ENCODE data around the gene PLCB1. TPM values are rescaled to one million over a fixed set of nuclear protein-coding genes. Genes with fewer than 3 reads are reported as not detected.
A peak's percentile ranks its signal among the peaks of the same experiment; 100 is the strongest.
"Not testable (repeated sequence)": the region's sequence is repeated elsewhere in the genome, so short reads cannot be mapped to it uniquely, and the experiment has no call there.

PLCB1 gene
- total and polyA plus RNA-seq, 8 donors = 8.8 to 27.7 (median 19.2) TPM

GRCh38 chr20:8456765-8457164, 324.7 kb downstream of the PLCB1 start:
- intact Hi-C loops (cut with DNase I) = no loop called here
- TF ChIP-seq, protein P1, sequence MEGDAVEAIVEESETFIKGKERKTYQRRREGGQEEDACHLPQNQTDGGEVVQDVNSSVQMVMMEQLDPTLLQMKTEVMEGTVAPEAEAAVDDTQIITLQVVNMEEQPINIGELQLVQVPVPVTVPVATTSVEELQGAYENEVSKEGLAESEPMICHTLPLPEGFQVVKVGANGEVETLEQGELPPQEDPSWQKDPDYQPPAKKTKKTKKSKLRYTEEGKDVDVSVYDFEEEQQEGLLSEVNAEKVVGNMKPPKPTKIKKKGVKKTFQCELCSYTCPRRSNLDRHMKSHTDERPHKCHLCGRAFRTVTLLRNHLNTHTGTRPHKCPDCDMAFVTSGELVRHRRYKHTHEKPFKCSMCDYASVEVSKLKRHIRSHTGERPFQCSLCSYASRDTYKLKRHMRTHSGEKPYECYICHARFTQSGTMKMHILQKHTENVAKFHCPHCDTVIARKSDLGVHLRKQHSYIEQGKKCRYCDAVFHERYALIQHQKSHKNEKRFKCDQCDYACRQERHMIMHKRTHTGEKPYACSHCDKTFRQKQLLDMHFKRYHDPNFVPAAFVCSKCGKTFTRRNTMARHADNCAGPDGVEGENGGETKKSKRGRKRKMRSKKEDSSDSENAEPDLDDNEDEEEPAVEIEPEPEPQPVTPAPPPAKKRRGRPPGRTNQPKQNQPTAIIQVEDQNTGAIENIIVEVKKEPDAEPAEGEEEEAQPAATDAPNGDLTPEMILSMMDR (IDR thresholded peaks at IDR 0.05) = no peak
- ATAC-seq = no peak
- H3K36me3 ChIP-seq = no peaks in the 10 kb centered on the region
- H3K4me1 ChIP-seq = peaks cover 0 to 3% of the 10 kb centered on the region in 2 donors
- no peak for DNase-seq
- no peaks in the 10 kb centered on the region for H3K9me3 ChIP-seq
- H3K4me3 ChIP-seq = no peak overlapping the region
- no peak overlapping the region for H3K27ac ChIP-seq
- no peaks in the 10 kb centered on the region for H3K27me3 ChIP-seq

DNA sequence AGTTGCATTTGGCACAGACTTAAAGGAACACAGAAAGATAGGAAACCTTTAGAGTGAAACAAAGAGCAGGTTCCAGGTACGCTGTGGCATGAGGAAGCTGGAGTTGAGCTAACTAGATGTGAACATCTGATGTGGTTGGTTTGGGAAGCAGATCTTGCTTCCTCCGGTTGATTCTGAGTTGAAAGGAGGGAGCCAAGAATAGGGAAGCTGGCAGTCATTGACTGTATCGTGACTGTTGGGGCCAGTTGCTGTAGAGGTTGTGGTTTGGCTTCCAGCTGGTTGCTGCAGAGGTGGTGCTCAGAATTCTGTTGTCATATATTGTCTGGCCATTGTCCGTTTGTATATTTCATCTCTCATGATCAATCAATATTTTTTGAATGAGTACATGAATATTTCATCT, 325.9 kb downstream of the PLCB1 start:
- no peaks in the 10 kb centered on the region for H3K36me3 ChIP-seq
- intact Hi-C loops (cut with DNase I) = no loop called here
- TF ChIP-seq, protein P1 (IDR thresholded peaks at IDR 0.05) = no peak
- ATAC-seq = peak; percentile 51
- H3K27ac ChIP-seq = peak overlapping the region in 1 of 2 donors; percentile 3
- H3K27me3 ChIP-seq = no peaks in the 10 kb centered on the region
- no peak overlapping the region for H3K4me3 ChIP-seq
- H3K9me3 ChIP-seq = no peaks in the 10 kb centered on the region
- peaks cover 0 to 3% of the 10 kb centered on the region in 2 donors for H3K4me1 ChIP-seq
- DNase-seq = no peak

GRCh38 chr20:8461186-8461585, 329.1 kb downstream of the PLCB1 start:
- no peak overlapping the region for H3K27ac ChIP-seq
- ATAC-seq (no peak), DNase-seq (no peak)
- intact Hi-C loops (cut with DNase I) = no loop called here
- no peaks in the 10 kb centered on the region for H3K27me3 ChIP-seq
- no peak overlapping the region for H3K4me3 ChIP-seq
- no peaks in the 10 kb centered on the region for H3K36me3 ChIP-seq
- peaks cover 0 to 3% of the 10 kb centered on the region in 2 donors for H3K4me1 ChIP-seq
- H3K9me3 ChIP-seq = peaks cover 0 to 7% of the 10 kb centered on the region in 2 donors
- TF ChIP-seq, protein P1 (IDR thresholded peaks at IDR 0.05) = no peak

DNA sequence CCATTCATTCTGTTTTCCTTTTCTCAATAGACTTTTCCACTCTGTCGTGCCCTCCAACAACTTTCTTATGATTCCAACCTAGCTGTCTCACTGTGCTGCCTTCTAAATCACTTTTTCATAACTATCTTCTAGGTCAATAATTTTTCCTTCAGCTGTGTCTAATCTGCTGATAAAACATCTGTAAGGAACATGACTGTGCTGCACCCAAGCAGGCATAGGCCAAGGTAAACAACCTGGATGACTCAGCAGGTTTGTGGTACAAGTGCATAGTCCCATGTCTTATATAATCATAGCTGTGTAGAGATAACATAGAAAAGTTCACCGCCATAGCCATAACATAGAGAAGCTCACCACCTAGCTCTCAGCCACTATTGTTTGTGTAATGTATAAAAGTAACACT, 332.3 kb downstream of the PLCB1 start:
- Histone ChIP-seq H3K4me1 (no peaks in the 10 kb centered on the region), H3K4me3 (no peak overlapping the region), H3K27ac (no peak overlapping the region), H3K27me3 (no peaks in the 10 kb centered on the region), H3K9me3 (peaks cover 0 to 7% of the 10 kb centered on the region in 2 donors), H3K36me3 (no peaks in the 10 kb centered on the region)
- intact Hi-C loops (cut with DNase I) = no loop called here
- ATAC-seq (no peak), DNase-seq (no peak)
- TF ChIP-seq, protein P1 (IDR thresholded peaks at IDR 0.05) = no peak

DNA sequence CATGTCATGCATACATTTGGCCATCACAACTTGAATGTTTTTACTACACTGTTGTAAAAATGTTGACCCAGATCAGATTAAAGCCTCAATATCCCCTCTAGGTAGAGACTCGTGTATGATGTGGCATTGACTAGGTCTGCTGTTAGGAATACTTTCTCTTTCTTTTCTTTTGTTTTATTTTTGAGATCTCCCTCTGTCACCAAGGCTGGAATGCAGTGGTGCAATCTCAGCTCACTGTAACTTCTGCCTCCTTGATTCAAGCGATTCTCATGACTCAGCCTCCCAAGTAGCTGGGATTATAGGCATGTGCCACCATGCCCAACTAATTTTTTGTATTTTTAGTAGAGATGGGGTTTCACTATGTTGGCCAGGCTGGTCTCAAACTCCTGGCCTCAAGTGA, 334.7 kb downstream of the PLCB1 start:
- H3K4me1 ChIP-seq; ATAC-seq; intact Hi-C loops (cut with DNase I); H3K27ac ChIP-seq; H3K27me3 ChIP-seq; H3K9me3 ChIP-seq; H3K36me3 ChIP-seq; DNase-seq; H3K4me3 ChIP-seq: not testable (repeated sequence)

- TF ChIP-seq, protein P1 (IDR thresholded peaks at IDR 0.05) = no peak
- intact Hi-C loops (cut with DNase I) = no loop called here
These were observed 338.1 kb downstream of the PLCB1 start for GRCh38 chr20:8470156-8470555.

More at GRCh38 chr20:8470156-8470555, 338.1 kb downstream of the PLCB1 start:
- no peaks in the 10 kb centered on the region for H3K9me3 ChIP-seq
- DNase-seq (no peak), ATAC-seq (no peak)
- H3K27ac ChIP-seq = no peak overlapping the region
- H3K4me1 ChIP-seq = peaks cover 0 to 1% of the 10 kb centered on the region in 2 donors
- no peak overlapping the region for H3K4me3 ChIP-seq
- H3K36me3 ChIP-seq = no peaks in the 10 kb centered on the region
- H3K27me3 ChIP-seq = no peaks in the 10 kb centered on the region
